IMR-90 (cell line): Measurements from ENCODE around the gene RAB3GAP2. TPM values are rescaled to one million over a fixed set of nuclear protein-coding genes. Genes with fewer than 3 reads are reported as not detected.

Experiments
- ATAC-seq: fragments of 200-7000 bp; cut with Tn5 transposase; 2 replicates; pipeline ENCODE4 v1.9.1; 2020; ENCODE audit warnings: low read depth, mild to moderate bottlenecking, moderate library complexity
- BruUV-seq: library from RNA; stranded (reverse); fragments of 400-500 nt; replicated peaks from 2 replicates; lab custom pipeline; 2021; lab: Mats Ljungman, UMichigan
- CTCF ChIA-PET: fragments of 300-600 bp; formaldehyde crosslinking; extraction: SDS; loops from one replicate; lab custom pipeline; 2021; ENCODE audit warnings: antibody characterized with exemption; lab: Yijun Ruan, JAX
- POLR2A ChIA-PET: fragments of 300-600 bp; sonication (Branson Sonifier 250); formaldehyde crosslinking; loops from one replicate; lab custom pipeline; 2022; ENCODE audit warnings: antibody characterized with exemption; ENCODE audit not compliant: unreplicated experiment; lab: Charles Lee
- DNase-seq: peaks from one replicate; pipeline ENCODE4 v3.0.0; 2013
- H2AFZ ChIP-seq: replicated peaks from 2 replicates; pipeline ENCODE3; 2013; ENCODE audit warnings: low read length, mild to moderate bottlenecking; ENCODE audit not compliant: poor library complexity
- H2AK5ac ChIP-seq: 2 replicates; pipeline ENCODE4 v1.6.1; 2013; ENCODE audit warnings: low read depth, low read length, inconsistent platforms
- H2AK9ac ChIP-seq: replicated peaks from 2 replicates; pipeline ENCODE3; 2013; ENCODE audit warnings: mild to moderate bottlenecking, low read depth, low read length, moderate library complexity; ENCODE audit not compliant: poor library complexity
- H2BK120ac ChIP-seq: 2 replicates; pipeline ENCODE4 v1.6.1; 2013; ENCODE audit warnings: low read depth, low read length, inconsistent platforms
- H2BK15ac ChIP-seq: 3 replicates; pipeline ENCODE4 v1.6.1; 2013; ENCODE audit warnings: low read depth, low read length, inconsistent platforms
- H2BK20ac ChIP-seq: 2 replicates; pipeline ENCODE4 v1.6.1; 2013; ENCODE audit warnings: low read depth, mild to moderate bottlenecking, inconsistent platforms, low read length, moderate library complexity
- H2BK5ac ChIP-seq: 2 replicates; pipeline ENCODE4 v1.6.1; 2013; ENCODE audit warnings: mild to moderate bottlenecking, low read depth, low read length, inconsistent platforms; ENCODE audit not compliant: poor library complexity, severe bottlenecking
- H3K14ac ChIP-seq: replicated peaks from 2 replicates; pipeline ENCODE4 v1.6.1; 2013; ENCODE audit warnings: low read depth, low read length, inconsistent platforms
- H3K18ac ChIP-seq: 2 replicates; pipeline ENCODE4 v1.6.1; 2013; ENCODE audit warnings: low read depth, low read length, control low read depth
- H3K23ac ChIP-seq: 2 replicates; pipeline ENCODE4 v1.6.1; 2013; ENCODE audit warnings: low read depth, low read length, inconsistent platforms
- H3K27ac ChIP-seq: 2 replicates; pipeline ENCODE4 v1.5.1; 2013; ENCODE audit warnings: mild to moderate bottlenecking, control low read depth, low read length; ENCODE audit not compliant: insufficient read depth
- H3K27me3 ChIP-seq: 2 replicates; pipeline ENCODE4 v1.6.1; 2013; ENCODE audit warnings: low read length; ENCODE audit not compliant: control insufficient read depth, insufficient read depth
- H3K36me3 ChIP-seq: 2 replicates; pipeline ENCODE4 v1.6.1; 2013; ENCODE audit warnings: low read length, mixed read lengths; ENCODE audit not compliant: control insufficient read depth, insufficient read depth
- H3K4ac ChIP-seq: 2 replicates; pipeline ENCODE4 v1.6.1; 2013; ENCODE audit warnings: low read depth, low read length, inconsistent platforms
- H3K4me1 ChIP-seq: 2 replicates; pipeline ENCODE4 v1.6.1; 2013; ENCODE audit warnings: low read length, mixed read lengths; ENCODE audit not compliant: control insufficient read depth, insufficient read depth
- H3K4me2 ChIP-seq: 2 replicates; pipeline ENCODE4 v1.6.1; 2013; ENCODE audit warnings: low read depth, mild to moderate bottlenecking, control low read depth, low read length, moderate library complexity
- H3K4me3 ChIP-seq: 2 replicates; pipeline ENCODE4 v1.5.1; 2013; ENCODE audit warnings: low read depth, mild to moderate bottlenecking, control low read depth, low read length, moderate library complexity; ENCODE audit not compliant: insufficient read depth
- H3K56ac ChIP-seq: 2 replicates; pipeline ENCODE4 v1.6.1; 2013; ENCODE audit warnings: low read length, inconsistent platforms; ENCODE audit not compliant: insufficient read depth; ENCODE audit errors: extremely low read depth
- H3K79me1 ChIP-seq, 2 experiments: 2 replicates each; pipeline ENCODE4 v1.6.1; 2013; ENCODE audit warnings: low read length in 2 of 2, inconsistent platforms in 1 of 2, low read depth in 1 of 2
- H3K9ac ChIP-seq: 2 replicates; pipeline ENCODE4 v1.6.1; 2013; ENCODE audit warnings: low read depth, low read length, control low read depth
- H3K9me1 ChIP-seq: 2 replicates; pipeline ENCODE4 v1.6.1; 2013; ENCODE audit warnings: low read length, inconsistent platforms; ENCODE audit not compliant: insufficient read depth
- H3K9me3 ChIP-seq: 2 replicates; pipeline ENCODE4 v1.6.1; 2013; ENCODE audit warnings: low read length; ENCODE audit not compliant: control insufficient read depth, insufficient read depth
- H4K20me1 ChIP-seq: 2 replicates; pipeline ENCODE4 v1.6.1; 2013; ENCODE audit warnings: low read length, inconsistent platforms; ENCODE audit not compliant: insufficient read depth
- H4K5ac ChIP-seq: 2 replicates; pipeline ENCODE4 v1.6.1; 2013; ENCODE audit warnings: mild to moderate bottlenecking, low read depth, low read length, control low read depth
- H4K8ac ChIP-seq, 2 experiments: 2 replicates each; pipeline ENCODE4 v1.6.1; 2013; ENCODE audit warnings: low read depth in 2 of 2, low read length in 2 of 2, control low read depth in 1 of 2, inconsistent platforms in 1 of 2
- H4K91ac ChIP-seq: 2 replicates; pipeline ENCODE4 v1.6.1; 2013; ENCODE audit warnings: low read depth, low read length, inconsistent platforms; ENCODE audit not compliant: insufficient read depth
- BHLHE40 ChIP-seq: fragments of 150-350 bp; IDR thresholded peaks from 2 replicates; pipeline ENCODE4 v1.6.1; 2016; ENCODE audit warnings: mild to moderate bottlenecking, low read depth, low read length
- CEBPB ChIP-seq: IDR thresholded peaks from 2 replicates; pipeline ENCODE4 v1.6.1; 2012; ENCODE audit warnings: low read depth, low read length, improper control_type of control experiment
- CHD1 ChIP-seq: IDR thresholded peaks from 2 replicates; pipeline ENCODE4 v1.6.1; 2012; ENCODE audit warnings: low read depth, low read length, improper control_type of control experiment
- FOS ChIP-seq: fragments of 150-350 bp; IDR thresholded peaks from 2 replicates; pipeline ENCODE4 v1.6.1; 2016; ENCODE audit warnings: low read depth, low read length
- MAFK ChIP-seq: IDR thresholded peaks from 2 replicates; pipeline ENCODE4 v1.6.1; 2012; ENCODE audit warnings: low read depth, low read length, improper control_type of control experiment
- MAZ ChIP-seq: IDR thresholded peaks from 2 replicates; pipeline ENCODE4 v1.6.1; 2012; ENCODE audit warnings: low read depth, mild to moderate bottlenecking, low read length, improper control_type of control experiment, moderate library complexity, borderline replicate concordance
- MXI1 ChIP-seq: IDR thresholded peaks from 2 replicates; pipeline ENCODE4 v1.6.1; 2012; ENCODE audit warnings: low read depth, mild to moderate bottlenecking, low read length, moderate library complexity, borderline replicate concordance
- POLR2A ChIP-seq: IDR thresholded peaks from 2 replicates; pipeline ENCODE4 v1.6.1; 2012; ENCODE audit warnings: mild to moderate bottlenecking, low read depth, low read length
- RAD21 ChIP-seq: IDR thresholded peaks from 2 replicates; pipeline ENCODE4 v1.6.1; 2012; ENCODE audit warnings: low read length, improper control_type of control experiment
- RFX5 ChIP-seq: IDR thresholded peaks from 2 replicates; pipeline ENCODE4 v1.8.0; 2012; ENCODE audit warnings: low read depth, mild to moderate bottlenecking, low read length, moderate library complexity
- SMC3 ChIP-seq: fragments of 150-350 bp; IDR thresholded peaks from 2 replicates; pipeline ENCODE4 v1.6.1; 2016; ENCODE audit warnings: low read depth, mild to moderate bottlenecking, antibody characterized with exemption, low read length, moderate library complexity
- WGBS, 2 experiments: methylation state at CpG; one replicate each; pipeline versions ENCODE4 v1.1.5 to v1.1.7; 2013; ENCODE audit warnings: missing lambda C conversion rate in 2 of 2; ENCODE audit not compliant: insufficient read length in 1 of 2; ENCODE audit errors: extremely low coverage in 2 of 2; 5-methylcytosine and 5-hydroxymethylcytosine counted together
- dilution Hi-C: fragments of 300-500 bp; cut with HindIII; formaldehyde crosslinking; loops from one replicate; pipeline ENCODE4 v1.14.3; 2018; ENCODE audit warnings: low sequenced_read_pairs; ENCODE audit not compliant: unreplicated experiment
- in situ Hi-C: fragments of 300-500 bp; cut with MboI; formaldehyde crosslinking; loops from 3 replicates; pipeline ENCODE4 v1.14.3; 2019; ENCODE audit warnings: low sequenced_read_pairs, inconsistent platforms, mixed read lengths
- intact Hi-C: fragments of 100-400 bp; cut with micrococcal nuclease; formaldehyde crosslinking; loops from 2 replicates; pipeline ENCODE4 v1.10.0; 2022
- polyA plus RNA-seq, 3 experiments: library from polyadenylated mRNA; depleted of rRNA; stranded (reverse); fragments of >200 nt; gene quantifications; 2 replicates each; pipeline ENCODE4 v1.2.3, GENCODE V29; 2012; ENCODE audit warnings: low replicate concordance in 1 of 3
- total RNA-seq: library from RNA; depleted of rRNA; stranded (reverse); fragments of >200 nt; gene quantifications from 2 replicates; pipeline ENCODE4 v1.2.3, GENCODE V29; 2012
- TF ChIP-seq, protein P1 (sequence below): conservative IDR thresholded peaks from 2 replicates; pipeline ENCODE4 v1.5.1; 2012; ENCODE audit warnings: mild to moderate bottlenecking, low read depth, low read length, improper control_type of control experiment
- TF ChIP-seq, protein P2 (sequence below): fragments of 150-350 bp; IDR thresholded peaks from 2 replicates; pipeline ENCODE4 v1.6.1; 2016; ENCODE audit warnings: low read depth, mild to moderate bottlenecking, low read length, moderate library complexity, borderline replicate concordance

The RAB3GAP2 gene
- total and polyA plus RNA-seq, 2 of the 4 experiments (the other 2 are of a cell fraction), result 12.3 to 37.8 TPM

DNA sequence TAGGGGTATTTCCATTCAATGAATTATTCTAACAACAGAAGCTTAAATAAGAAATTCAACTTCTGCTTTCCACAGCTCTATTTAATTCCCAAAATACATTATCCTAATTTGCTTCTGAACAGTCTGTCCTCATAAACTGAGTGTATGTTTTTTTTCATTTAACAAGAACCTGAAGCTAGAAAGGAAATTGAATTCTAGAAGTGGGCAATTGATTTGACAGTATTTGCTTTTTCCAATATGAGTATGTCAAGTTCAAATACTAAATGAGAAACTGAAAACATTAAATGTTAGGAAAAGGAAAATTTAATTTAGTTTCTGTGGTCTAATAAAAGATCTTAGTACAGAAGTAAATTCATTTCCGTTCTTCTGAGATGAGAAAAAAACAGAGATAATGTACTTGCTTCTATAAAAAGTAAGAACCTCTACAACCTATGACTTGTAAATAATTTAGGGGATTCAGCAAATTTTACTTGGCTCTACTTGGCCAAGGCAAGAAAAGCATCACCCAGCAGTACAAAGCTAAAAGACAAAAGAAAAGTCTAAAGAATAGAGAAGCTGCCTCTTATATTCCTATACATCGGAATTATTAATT is 31.1 kb downstream of the RAB3GAP2 start:
- no CpG with 5 or more reads among the region's 2 CpGs for WGBS, 2 experiments

More for the DNA sequence above, 31.1 kb downstream of the RAB3GAP2 start:
- in situ Hi-C loops (no loop called here), intact Hi-C loops (no loop called here), dilution Hi-C loops (no loop called here)
- no peak overlapping the region for H3K56ac ChIP-seq
- no peaks in the 10 kb centered on the region for H3K36me3 ChIP-seq
- TF ChIP-seq MAFK (no peak), MAZ (no peak), CEBPB (no peak), SMC3 (no peak), POLR2A (no peak), RAD21 (no peak), RFX5 (no peak), FOS (no peak), CHD1 (no peak), BHLHE40 (no peak), MXI1 (no peak)
- TF ChIP-seq, protein P1, sequence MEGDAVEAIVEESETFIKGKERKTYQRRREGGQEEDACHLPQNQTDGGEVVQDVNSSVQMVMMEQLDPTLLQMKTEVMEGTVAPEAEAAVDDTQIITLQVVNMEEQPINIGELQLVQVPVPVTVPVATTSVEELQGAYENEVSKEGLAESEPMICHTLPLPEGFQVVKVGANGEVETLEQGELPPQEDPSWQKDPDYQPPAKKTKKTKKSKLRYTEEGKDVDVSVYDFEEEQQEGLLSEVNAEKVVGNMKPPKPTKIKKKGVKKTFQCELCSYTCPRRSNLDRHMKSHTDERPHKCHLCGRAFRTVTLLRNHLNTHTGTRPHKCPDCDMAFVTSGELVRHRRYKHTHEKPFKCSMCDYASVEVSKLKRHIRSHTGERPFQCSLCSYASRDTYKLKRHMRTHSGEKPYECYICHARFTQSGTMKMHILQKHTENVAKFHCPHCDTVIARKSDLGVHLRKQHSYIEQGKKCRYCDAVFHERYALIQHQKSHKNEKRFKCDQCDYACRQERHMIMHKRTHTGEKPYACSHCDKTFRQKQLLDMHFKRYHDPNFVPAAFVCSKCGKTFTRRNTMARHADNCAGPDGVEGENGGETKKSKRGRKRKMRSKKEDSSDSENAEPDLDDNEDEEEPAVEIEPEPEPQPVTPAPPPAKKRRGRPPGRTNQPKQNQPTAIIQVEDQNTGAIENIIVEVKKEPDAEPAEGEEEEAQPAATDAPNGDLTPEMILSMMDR, result no peak
- TF ChIP-seq, protein P2, sequence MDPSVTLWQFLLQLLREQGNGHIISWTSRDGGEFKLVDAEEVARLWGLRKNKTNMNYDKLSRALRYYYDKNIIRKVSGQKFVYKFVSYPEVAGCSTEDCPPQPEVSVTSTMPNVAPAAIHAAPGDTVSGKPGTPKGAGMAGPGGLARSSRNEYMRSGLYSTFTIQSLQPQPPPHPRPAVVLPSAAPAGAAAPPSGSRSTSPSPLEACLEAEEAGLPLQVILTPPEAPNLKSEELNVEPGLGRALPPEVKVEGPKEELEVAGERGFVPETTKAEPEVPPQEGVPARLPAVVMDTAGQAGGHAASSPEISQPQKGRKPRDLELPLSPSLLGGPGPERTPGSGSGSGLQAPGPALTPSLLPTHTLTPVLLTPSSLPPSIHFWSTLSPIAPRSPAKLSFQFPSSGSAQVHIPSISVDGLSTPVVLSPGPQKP, result no peak
- H3K4me2 ChIP-seq, result no peak overlapping the region
- no peak overlapping the region for H3K4ac ChIP-seq
- ATAC-seq (no peak), DNase-seq (no peak)
- H2BK15ac ChIP-seq, result no peak overlapping the region
- H3K9ac ChIP-seq, result no peak overlapping the region
- H3K18ac ChIP-seq, result no peak overlapping the region
- no peaks in the 10 kb centered on the region for H3K9me1 ChIP-seq
- no peak overlapping the region for H2AFZ ChIP-seq
- H3K79me1 ChIP-seq, result peaks cover 7 to 23% of the 10 kb centered on the region in 2 experiments; a peak in 3 of 4 replicates
- H3K27ac ChIP-seq, result no peak overlapping the region
- H4K8ac ChIP-seq, result no peak overlapping the region
- H4K5ac ChIP-seq, result no peak overlapping the region
- H4K20me1 ChIP-seq, result peaks cover 19% of the 10 kb centered on the region; the same call in 1 of the 2 replicates
- H2AK9ac ChIP-seq, result no peak overlapping the region
- H3K14ac ChIP-seq, result no peak overlapping the region
- POLR2A ChIA-PET, result no interaction called here
- BruUV-seq, result no TSS peak
- no peak overlapping the region for H3K23ac ChIP-seq
- no peaks in the 10 kb centered on the region for H3K4me1 ChIP-seq
- H3K9me3 ChIP-seq, result no peaks in the 10 kb centered on the region
- no peak overlapping the region for H2BK120ac ChIP-seq
- H3K27me3 ChIP-seq, result no peaks in the 10 kb centered on the region
- no peak overlapping the region for H3K4me3 ChIP-seq
- H2BK5ac ChIP-seq, result no peak overlapping the region
- CTCF ChIA-PET, result interaction anchor here (0.7 kb wide), 1 partner anchor 506 kb away, joined by 3 read pairs; no protein-coding TSS in a partner anchor
- no peak overlapping the region for H2AK5ac ChIP-seq
- no peak overlapping the region for H4K91ac ChIP-seq
- no peak overlapping the region for H2BK20ac ChIP-seq
